NCI-H1694 (cell line): ENCODE data around the gene GOPC.

ENCODE experiments used
- DNase-seq: peaks from one replicate; lab custom pipeline; 2025; lab: John Stamatoyannopoulos, UW

The GOPC gene

GRCh38 chr6:117595099-117595923 is 7.0 kb downstream of the GOPC start:
- DNase-seq = no peak

GRCh38 chr6:117592983-117593759 is 9.1 kb downstream of the GOPC start:
- no peak for DNase-seq

GRCh38 chr6:117591405-117591804 is 10.9 kb downstream of the GOPC start:
- DNase-seq = no peak

GRCh38 chr6:117590447-117590846 is 11.9 kb downstream of the GOPC start:
- no peak for DNase-seq

GRCh38 chr6:117585647-117586046 is 16.7 kb downstream of the GOPC start:
- no peak for DNase-seq

GRCh38 chr6:117574198-117574597 is 28.1 kb downstream of the GOPC start:
- no peak for DNase-seq

- no peak for DNase-seq
Observed at GRCh38 chr6:117573006-117573680, 29.2 kb downstream of the GOPC start.

GRCh38 chr6:117568831-117569410 is 33.4 kb downstream of the GOPC start:
- DNase-seq = no peak

GRCh38 chr6:117568247-117568646 is 34.1 kb downstream of the GOPC start:
- DNase-seq = no peak

GRCh38 chr6:117564681-117565080 is 37.6 kb downstream of the GOPC start:
- DNase-seq = no peak

GRCh38 chr6:117561128-117561527 is 41.2 kb downstream of the GOPC start:
- DNase-seq = no peak

GRCh38 chr6:117559299-117559698 is 43.0 kb downstream of the GOPC start:
- DNase-seq = no peak

- DNase-seq = no peak
Observed at GRCh38 chr6:117558818-117559217, 43.5 kb downstream of the GOPC start.

GRCh38 chr6:117557951-117558350 is 44.4 kb downstream of the GOPC start:
- no peak for DNase-seq

- DNase-seq = peak; percentile 30
Observed at GRCh38 chr6:117555882-117556498, 46.3 kb downstream of the GOPC start.

GRCh38 chr6:117555262-117555849 is 47.0 kb downstream of the GOPC start:
- DNase-seq = no peak

GRCh38 chr6:117553142-117553541 is 49.2 kb downstream of the GOPC start:
- DNase-seq = no peak

GRCh38 chr6:117552618-117553017 is 49.7 kb downstream of the GOPC start:
- DNase-seq = no peak

- DNase-seq = no peak
Observed at GRCh38 chr6:117550618-117551242, 51.6 kb downstream of the GOPC start.

- no peak for DNase-seq
Observed at GRCh38 chr6:117550078-117550600, 52.2 kb downstream of the GOPC start.

GRCh38 chr6:117549611-117550010 is 52.7 kb downstream of the GOPC start:
- DNase-seq = no peak
